Uterus (tissue), 2 donors: ENCODE measurements around the gene KLRC2.

Experiments
- CTCF ChIP-seq, 4 experiments: fragments of 200-600 bp in 2 of 4; fragments of 450-650 bp in 2 of 4; sonication (generic) in 2 of 4; IDR thresholded peaks; one replicate each; pipeline ENCODE4 v1.5.1; 2016 to 2019; ENCODE audit warnings: antibody characterized with exemption in 4 of 4, mild to moderate bottlenecking in 2 of 4, moderate library complexity in 1 of 4
- POLR2A ChIP-seq, 2 donors: fragments of 450-650 bp; IDR thresholded peaks; one replicate each; pipeline ENCODE4 v1.6.1; 2016; ENCODE audit warnings: antibody characterized with exemption in 2 of 2, mild to moderate bottlenecking in 1 of 2, moderate library complexity in 1 of 2

GRCh38 chr12:10392394-10392930 is 43.3 kb downstream of the KLRC2 start:
- TF ChIP-seq CTCF (IDR thresholded peaks at IDR 0.05) (no peak), POLR2A (IDR thresholded peaks at IDR 0.05) (no peak)
